Adrenal gland (tissue), 5 donors: Measurements from ENCODE around the gene SLC24A3.

Experiments used
- CTCF ChIP-seq, 6 experiments: fragments of 450-650 bp in 4 of 6; fragments of 200-600 bp in 2 of 6; sonication (generic) in 1 of 6; IDR thresholded peaks; 1 replicate in 5 of 6; 2 replicates in 1 of 6; pipeline versions ENCODE4 v1.5.1 to v1.8.0; 2016 to 2021; ENCODE audit warnings: antibody characterized with exemption in 6 of 6, mild to moderate bottlenecking in 2 of 6, moderate library complexity in 1 of 6
- POLR2A ChIP-seq, 2 donors: fragments of 450-650 bp; IDR thresholded peaks; one replicate each; pipeline ENCODE4 v1.6.1; 2017; ENCODE audit warnings: antibody characterized with exemption in 2 of 2, mild to moderate bottlenecking in 2 of 2, moderate library complexity in 1 of 2
- donor health status: DM: no; HTN: no; CAD: no.

- no peak for TF ChIP-seq CTCF (IDR thresholded peaks at IDR 0.05)
- no peak for TF ChIP-seq POLR2A (IDR thresholded peaks at IDR 0.05)
These were observed 57.4 kb downstream of the SLC24A3 start for GRCh38 chr20:19269737-19270340.
